ENCODE measurements around the gene SIK3.
A peak's percentile ranks its signal among the peaks of the same experiment; 100 is the strongest.

Gene SIK3

DNA sequence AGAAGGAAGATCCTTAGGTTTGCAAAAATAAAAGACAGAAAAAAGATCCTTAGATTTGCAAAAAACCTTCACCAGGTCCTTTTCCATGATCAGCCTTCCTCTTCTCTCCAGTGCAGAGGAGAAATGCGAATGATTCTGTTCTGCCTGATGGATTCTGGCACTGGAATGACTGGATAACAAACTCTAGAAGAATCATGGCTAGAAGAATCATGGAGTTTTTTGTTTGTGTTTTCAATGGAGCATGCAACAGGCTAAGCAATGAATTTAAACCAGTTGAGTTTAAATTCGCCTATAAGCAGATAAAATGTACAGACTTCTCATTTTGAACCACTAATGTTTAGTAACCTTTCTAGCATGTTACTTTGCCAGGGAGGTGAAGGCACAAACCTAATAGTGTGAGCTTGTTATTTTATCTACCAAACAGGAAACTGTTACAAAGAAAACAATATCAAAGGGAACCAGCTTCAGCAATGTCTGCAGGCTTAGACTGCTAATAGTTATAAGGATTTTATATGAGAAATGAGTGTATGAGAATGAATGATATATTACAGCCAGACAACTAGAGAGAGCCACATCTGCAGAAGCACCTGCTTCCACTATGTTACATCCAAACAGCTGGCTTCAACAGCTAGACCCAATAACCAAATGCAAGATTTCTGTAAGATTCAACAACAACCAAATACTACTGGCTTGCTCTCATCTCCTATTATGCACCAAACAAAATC is 196.1 kb downstream of the SIK3 start:
- H3K9me3 Mint-ChIP-seq = peaks cover 10% of the 10 kb centered on the region
- no peak overlapping the region for H3K27ac Mint-ChIP-seq
- no peak overlapping the region for H3K4me3 Mint-ChIP-seq
- no peaks in the 10 kb centered on the region for H3K27me3 Mint-ChIP-seq
- peaks cover 58% of the 10 kb centered on the region for H3K36me3 Mint-ChIP-seq (ENCODE audit: low read depth)
- no peak for DNase-seq
- H3K4me1 Mint-ChIP-seq (ENCODE audit: low read depth) = peaks cover 21% of the 10 kb centered on the region

DNA sequence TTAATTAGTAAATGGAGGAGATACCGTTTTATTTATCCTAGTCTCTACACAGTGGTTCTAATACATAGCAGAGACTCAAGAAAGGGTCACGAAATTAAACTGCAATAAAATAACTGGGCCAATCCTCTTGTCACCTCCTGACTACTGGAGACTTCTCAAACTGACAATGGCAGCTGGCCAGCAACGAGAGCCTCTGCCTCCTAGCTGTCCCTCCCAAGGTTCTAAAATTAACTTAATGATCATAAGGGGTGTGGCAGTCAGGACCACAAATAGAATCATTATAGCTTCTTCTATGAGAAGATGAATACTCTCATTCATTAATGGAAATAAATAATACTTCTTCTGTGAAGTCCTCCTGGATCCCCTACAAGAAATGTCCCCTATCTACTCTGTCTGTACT is 197.0 kb downstream of the SIK3 start:
- H3K4me1 Mint-ChIP-seq (ENCODE audit: low read depth) = peaks cover 24% of the 10 kb centered on the region
- peaks cover 61% of the 10 kb centered on the region for H3K36me3 Mint-ChIP-seq (ENCODE audit: low read depth)
- DNase-seq = no peak
- H3K9me3 Mint-ChIP-seq = peaks cover 10% of the 10 kb centered on the region
- no peak overlapping the region for H3K27ac Mint-ChIP-seq
- H3K27me3 Mint-ChIP-seq = no peaks in the 10 kb centered on the region
- H3K4me3 Mint-ChIP-seq = no peak overlapping the region

DNA sequence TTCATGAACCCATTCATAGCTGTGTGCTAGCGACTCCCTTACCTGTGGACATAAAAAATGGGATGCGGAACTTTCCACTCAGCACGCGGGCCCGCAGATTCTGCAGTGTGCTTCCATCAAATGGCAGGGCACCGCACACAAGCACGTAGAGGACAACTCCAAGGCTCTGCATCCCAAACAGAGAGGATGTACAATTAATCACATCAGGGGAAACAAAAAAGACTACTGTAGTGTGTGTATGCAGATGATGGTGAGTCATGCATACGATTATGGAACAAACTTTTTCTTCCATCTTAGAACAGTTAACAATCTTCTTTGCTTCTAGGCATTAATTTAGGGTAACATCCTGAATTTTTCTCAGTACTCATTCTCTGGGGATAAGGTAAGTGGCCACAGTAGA is 202.0 kb downstream of the SIK3 start:
- Mint-ChIP-seq H3K27ac (peak overlapping the region; percentile 17), H3K9me3 (peaks cover 10% of the 10 kb centered on the region), H3K4me3 (no peak overlapping the region), H3K36me3 (ENCODE audit: low read depth) (peaks cover 80% of the 10 kb centered on the region), H3K27me3 (no peaks in the 10 kb centered on the region), H3K4me1 (ENCODE audit: low read depth) (peaks cover 9% of the 10 kb centered on the region)
- DNase-seq = no peak

DNA sequence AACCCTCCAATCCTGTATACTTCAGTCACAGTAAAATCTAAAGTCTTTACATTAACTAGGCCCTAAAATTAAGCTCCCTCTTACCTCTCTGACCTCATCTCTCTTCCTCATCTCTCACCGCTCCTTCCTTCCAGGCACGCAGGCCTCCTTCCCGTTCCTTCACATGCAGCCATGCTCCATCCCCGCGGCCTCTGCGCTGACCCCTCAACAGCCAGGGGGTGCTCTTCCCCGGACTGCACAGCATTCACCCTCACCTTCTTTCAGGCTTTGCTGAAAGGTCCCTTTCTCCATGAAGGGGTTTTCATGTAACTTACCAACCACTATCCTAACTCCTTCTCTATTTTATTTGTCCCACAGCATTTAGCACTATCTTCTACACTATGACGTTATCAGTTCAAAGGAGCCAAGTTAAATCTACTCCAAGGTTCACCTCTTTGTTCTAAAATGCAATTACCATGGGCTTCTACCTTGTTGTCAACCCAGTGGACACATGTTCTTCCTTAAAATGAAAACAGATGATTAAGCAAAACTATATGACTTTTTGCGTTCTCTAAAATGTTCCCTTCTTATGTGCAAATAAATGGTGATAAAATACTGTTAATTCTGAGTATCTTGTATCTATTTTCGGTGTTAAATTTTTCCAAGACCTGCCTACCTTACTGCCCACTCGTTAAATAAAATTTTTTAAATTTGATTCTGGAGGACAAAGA is 203.0 kb downstream of the SIK3 start:
- peaks cover 79% of the 10 kb centered on the region for H3K36me3 Mint-ChIP-seq (ENCODE audit: low read depth)
- DNase-seq = no peak
- H3K4me3 Mint-ChIP-seq = no peak overlapping the region
- H3K27ac Mint-ChIP-seq = peak overlapping the region; percentile 50
- peaks cover 5% of the 10 kb centered on the region for H3K9me3 Mint-ChIP-seq
- no peaks in the 10 kb centered on the region for H3K27me3 Mint-ChIP-seq
- H3K4me1 Mint-ChIP-seq (ENCODE audit: low read depth) = peaks cover 17% of the 10 kb centered on the region

DNA sequence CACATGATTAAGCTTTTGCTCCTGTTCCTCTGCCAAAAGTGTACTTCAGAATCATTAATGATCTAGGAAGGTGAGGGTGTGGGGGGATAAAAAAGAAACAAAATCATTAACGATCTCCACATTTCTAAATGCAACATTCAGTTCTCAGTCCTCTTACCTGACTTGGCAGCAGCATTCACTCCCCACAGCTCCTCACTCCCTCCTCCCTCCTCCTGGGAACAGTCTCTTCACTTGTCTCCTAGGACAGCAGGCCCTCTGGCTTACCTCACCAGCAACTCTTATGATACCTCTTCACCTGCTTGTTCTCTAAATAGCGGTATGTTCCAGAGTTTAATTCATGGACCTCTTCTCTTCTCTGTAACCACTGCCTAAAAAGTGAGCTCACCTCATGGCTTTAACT is 204.3 kb downstream of the SIK3 start:
- Mint-ChIP-seq H3K27me3 (no peaks in the 10 kb centered on the region), H3K36me3 (ENCODE audit: low read depth) (peaks cover 71% of the 10 kb centered on the region), H3K27ac (no peak overlapping the region), H3K4me1 (ENCODE audit: low read depth) (peaks cover 21% of the 10 kb centered on the region), H3K4me3 (no peak overlapping the region), H3K9me3 (no peaks in the 10 kb centered on the region)
- DNase-seq = no peak

DNA sequence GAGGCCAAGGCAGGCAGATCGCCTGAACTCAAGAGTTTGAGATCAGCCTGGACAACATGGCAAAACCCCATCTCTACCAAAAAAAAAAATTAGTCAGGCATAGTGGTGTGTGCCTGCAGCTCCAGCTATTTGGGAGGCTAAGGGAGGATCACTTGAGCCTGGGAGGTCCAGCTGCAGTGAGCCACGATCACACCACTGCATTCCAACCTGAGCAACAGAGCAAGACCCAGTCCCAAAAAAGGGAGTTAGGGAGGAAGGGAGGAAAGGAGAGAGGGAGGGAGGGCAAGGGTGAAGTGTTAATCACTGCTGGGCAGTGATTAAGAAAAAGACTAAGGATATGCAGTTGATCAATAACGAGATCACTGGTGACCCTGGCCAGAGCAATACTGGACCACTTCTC is 204.8 kb downstream of the SIK3 start:
- Mint-ChIP-seq H3K9me3 (no peaks in the 10 kb centered on the region), H3K4me1 (ENCODE audit: low read depth) (peaks cover 21% of the 10 kb centered on the region), H3K27me3 (no peaks in the 10 kb centered on the region), H3K36me3 (ENCODE audit: low read depth) (peaks cover 70% of the 10 kb centered on the region), H3K4me3 (no peak overlapping the region), H3K27ac (no peak overlapping the region)
- DNase-seq = no peak

DNA sequence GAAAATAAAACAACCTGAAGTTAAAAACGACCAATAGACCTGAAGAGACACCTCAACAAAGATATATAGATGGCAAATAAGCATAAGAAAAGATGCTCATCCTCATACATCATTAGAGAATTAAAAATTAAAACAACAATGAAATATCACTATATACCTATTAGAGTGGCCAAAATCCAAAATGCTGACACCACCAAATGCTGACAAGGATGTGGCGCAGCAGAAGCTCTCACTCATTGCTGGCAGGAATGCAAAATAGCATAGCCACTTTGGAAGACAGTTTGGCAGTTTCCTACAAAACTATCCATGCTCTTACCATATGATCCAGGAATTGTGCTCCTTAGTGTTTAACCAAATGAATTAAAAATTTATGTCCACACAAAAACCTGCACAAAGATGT is 205.9 kb downstream of the SIK3 start:
- Mint-ChIP-seq H3K4me1 (ENCODE audit: low read depth) (peaks cover 21% of the 10 kb centered on the region), H3K27ac (no peak overlapping the region), H3K27me3 (no peaks in the 10 kb centered on the region), H3K36me3 (ENCODE audit: low read depth) (peaks cover 72% of the 10 kb centered on the region), H3K4me3 (no peak overlapping the region), H3K9me3 (no peaks in the 10 kb centered on the region)
- DNase-seq = no peak

DNA sequence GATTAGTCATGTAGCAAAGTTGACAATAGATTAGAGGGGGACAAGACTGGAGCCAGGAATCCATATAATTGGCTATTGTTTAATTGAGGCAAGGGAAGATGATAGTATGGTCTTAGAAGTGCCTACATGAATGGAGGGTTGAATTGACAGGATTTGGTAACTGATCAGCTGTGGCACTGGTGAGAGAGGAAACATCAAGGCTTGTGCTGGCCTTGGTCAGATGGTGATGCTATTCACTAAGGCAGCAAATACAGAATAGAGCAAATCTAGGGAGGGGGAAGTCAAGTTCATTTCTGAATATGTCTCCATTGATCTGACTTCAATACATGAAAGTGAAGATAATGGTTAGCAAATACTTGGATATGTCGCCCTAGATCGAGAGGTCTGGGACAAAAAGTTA is 206.5 kb downstream of the SIK3 start:
- H3K9me3 Mint-ChIP-seq = no peaks in the 10 kb centered on the region
- H3K36me3 Mint-ChIP-seq (ENCODE audit: low read depth) = peaks cover 70% of the 10 kb centered on the region
- H3K27ac Mint-ChIP-seq = peak overlapping the region; percentile 2
- no peaks in the 10 kb centered on the region for H3K27me3 Mint-ChIP-seq
- peaks cover 21% of the 10 kb centered on the region for H3K4me1 Mint-ChIP-seq (ENCODE audit: low read depth)
- DNase-seq = no peak
- H3K4me3 Mint-ChIP-seq = no peak overlapping the region

DNA sequence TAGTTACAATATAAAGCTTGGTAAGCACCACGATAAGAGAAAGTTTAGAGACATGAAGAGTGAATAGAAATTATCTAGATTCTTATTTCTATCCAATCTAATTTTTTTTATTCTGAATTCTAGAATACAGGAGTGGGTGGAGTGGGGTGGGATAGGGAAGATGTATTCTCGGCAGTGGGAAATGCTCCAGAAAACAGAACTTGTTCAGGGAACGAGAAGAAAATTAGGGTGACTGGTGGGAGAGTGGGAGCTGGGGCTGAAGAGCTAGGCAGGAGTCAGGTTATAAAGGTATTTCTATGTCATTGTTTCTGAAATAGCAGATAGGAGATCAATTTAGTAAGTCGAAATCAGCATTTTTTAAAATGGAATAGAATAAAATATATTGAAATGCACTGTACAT is 207.6 kb downstream of the SIK3 start:
- peaks cover 16% of the 10 kb centered on the region for H3K4me1 Mint-ChIP-seq (ENCODE audit: low read depth)
- H3K27me3 Mint-ChIP-seq = no peaks in the 10 kb centered on the region
- H3K27ac Mint-ChIP-seq = peak overlapping the region; percentile 22
- no peak for DNase-seq
- no peaks in the 10 kb centered on the region for H3K9me3 Mint-ChIP-seq
- no peak overlapping the region for H3K4me3 Mint-ChIP-seq
- H3K36me3 Mint-ChIP-seq (ENCODE audit: low read depth) = peaks cover 67% of the 10 kb centered on the region

DNA sequence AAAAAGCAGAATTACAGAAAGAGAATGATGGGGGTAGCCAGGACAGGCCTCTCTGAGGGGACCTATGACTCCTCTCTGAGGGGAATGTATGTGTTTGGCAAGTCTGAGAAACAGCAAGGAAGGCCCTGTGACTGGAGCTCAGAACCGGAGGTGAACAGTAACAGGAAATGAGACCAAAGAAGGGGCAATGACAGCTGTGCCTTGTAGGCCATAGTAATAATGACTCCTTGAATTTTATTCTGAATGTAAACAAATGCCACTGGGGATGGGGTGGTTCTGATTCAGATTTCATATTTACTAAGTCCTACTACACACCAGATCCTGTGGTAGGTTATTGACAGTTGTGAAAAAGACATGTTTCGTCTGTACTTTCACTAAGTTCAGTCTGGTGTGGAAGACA is 208.0 kb downstream of the SIK3 start:
- Mint-ChIP-seq H3K9me3 (no peaks in the 10 kb centered on the region), H3K4me1 (ENCODE audit: low read depth) (peaks cover 16% of the 10 kb centered on the region), H3K27me3 (no peaks in the 10 kb centered on the region), H3K36me3 (ENCODE audit: low read depth) (peaks cover 62% of the 10 kb centered on the region), H3K4me3 (no peak overlapping the region), H3K27ac (peak overlapping the region; percentile 22)
- no peak for DNase-seq

DNA sequence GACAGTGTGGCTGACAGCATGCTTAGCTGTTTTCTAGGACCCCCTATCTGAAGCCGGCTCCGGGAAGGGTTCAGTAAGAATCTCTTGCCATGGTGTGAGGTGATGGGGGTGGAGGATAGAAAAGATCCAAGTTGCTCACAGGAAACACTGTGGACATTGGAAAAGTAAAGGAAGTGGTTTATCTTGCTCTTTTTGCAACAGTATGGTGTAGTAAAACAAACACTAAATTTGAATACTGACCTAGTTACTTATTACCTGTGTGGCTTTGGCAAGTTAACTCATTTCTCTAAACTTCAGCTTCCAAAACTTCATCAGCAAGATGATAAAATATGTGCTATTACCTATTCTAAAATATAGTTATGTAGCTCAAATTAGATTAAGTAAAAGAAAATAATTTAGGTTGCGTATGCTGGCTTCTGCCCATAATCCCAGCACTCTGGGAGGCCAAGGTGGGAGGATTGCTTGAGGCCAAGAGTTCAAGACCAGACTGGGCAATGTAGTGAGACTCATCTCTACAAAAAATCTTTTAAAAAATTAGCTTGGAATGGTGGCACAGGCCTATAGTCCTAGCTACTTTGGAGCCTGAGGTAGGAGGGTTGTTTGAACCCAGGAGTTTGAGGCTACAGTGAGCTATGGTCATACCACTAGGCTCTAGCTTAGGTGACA is 209.2 kb downstream of the SIK3 start:
- no peaks in the 10 kb centered on the region for H3K27me3 Mint-ChIP-seq
- H3K4me3 Mint-ChIP-seq = no peak overlapping the region
- peaks cover 55% of the 10 kb centered on the region for H3K36me3 Mint-ChIP-seq (ENCODE audit: low read depth)
- no peak for DNase-seq
- H3K9me3 Mint-ChIP-seq = no peaks in the 10 kb centered on the region
- peaks cover 16% of the 10 kb centered on the region for H3K4me1 Mint-ChIP-seq (ENCODE audit: low read depth)
- H3K27ac Mint-ChIP-seq = no peak overlapping the region

DNA sequence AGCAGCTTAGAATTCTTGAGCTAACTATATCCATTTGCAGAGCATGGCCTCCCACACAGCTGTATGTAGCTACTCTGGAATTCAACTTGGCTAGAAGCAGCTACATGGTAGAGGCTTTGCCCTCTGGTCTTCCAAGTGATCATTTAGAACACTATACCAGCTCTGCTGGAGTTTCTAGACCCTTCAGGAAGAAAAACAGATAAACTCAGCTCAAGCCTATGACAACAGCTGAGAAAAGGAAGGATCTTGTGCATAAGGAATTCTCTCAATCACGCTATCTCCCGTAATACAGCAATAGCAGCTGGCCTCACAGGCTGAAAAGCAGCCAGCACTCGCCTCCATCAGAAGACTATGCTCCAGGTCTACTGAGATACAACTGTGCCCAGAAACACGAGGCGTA is 210.2 kb downstream of the SIK3 start:
- peak overlapping the region; percentile 35 for H3K27ac Mint-ChIP-seq
- no peak for DNase-seq
- H3K36me3 Mint-ChIP-seq (ENCODE audit: low read depth) = peaks cover 50% of the 10 kb centered on the region
- H3K4me1 Mint-ChIP-seq (ENCODE audit: low read depth) = peaks cover 20% of the 10 kb centered on the region
- H3K4me3 Mint-ChIP-seq = no peak overlapping the region
- no peaks in the 10 kb centered on the region for H3K9me3 Mint-ChIP-seq
- no peaks in the 10 kb centered on the region for H3K27me3 Mint-ChIP-seq

DNA sequence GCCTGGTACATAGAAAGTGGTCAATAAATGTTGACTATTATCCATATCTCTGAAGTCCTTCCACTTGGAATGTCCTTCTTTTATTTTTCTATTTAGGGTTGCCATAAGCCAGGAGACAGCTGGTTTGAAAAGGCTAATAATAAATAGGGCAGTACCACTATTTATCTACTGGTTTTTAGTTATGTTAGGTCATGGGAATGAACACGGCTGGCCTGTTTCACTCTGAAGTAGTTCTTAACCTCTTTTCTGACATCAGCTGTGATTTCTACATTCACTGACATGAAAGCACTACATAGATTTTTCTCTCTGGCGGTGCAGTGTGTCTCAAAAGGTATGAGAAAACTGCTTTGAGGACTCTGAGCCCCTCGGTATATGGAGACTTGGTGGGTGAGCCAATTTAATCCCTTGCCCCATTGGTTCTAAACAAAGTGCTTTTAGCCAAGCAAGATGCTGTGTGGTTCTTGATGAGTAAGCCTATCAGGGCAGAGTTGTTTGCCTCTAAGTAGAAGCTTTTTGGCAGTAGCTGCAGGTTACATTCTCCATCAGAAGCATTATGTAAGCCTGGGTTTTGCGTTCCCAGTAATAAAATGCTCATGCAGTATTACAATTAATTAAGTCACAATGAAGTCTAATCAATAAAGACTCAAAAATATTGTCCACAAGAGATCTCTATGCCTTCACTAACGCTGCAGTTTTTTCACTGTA is 212.1 kb downstream of the SIK3 start:
- H3K9me3 Mint-ChIP-seq = no peaks in the 10 kb centered on the region
- DNase-seq = no peak
- no peak overlapping the region for H3K4me3 Mint-ChIP-seq
- peaks cover 37% of the 10 kb centered on the region for H3K36me3 Mint-ChIP-seq (ENCODE audit: low read depth)
- peaks cover 33% of the 10 kb centered on the region for H3K4me1 Mint-ChIP-seq (ENCODE audit: low read depth)
- no peak overlapping the region for H3K27ac Mint-ChIP-seq
- H3K27me3 Mint-ChIP-seq = no peaks in the 10 kb centered on the region

DNA sequence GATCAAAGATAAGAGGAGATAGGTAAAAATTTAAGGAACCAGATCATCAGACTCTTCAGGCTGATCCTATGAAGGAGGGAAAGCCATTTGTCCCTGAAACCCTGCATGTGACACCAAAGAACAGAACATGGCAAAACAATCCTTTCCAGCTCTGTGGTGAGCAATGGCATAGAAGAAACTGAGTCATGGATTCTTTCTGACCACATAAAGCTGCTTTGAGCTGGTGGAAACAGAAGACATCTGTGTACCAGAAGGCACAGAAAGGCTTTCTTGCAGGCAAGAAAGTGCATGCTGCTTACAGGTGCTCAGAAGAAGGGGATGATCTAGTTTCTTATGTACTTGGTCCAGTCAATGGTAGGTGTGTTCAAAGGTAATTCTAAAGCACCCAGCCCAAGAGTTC is 215.8 kb downstream of the SIK3 start:
- no peak overlapping the region for H3K4me3 Mint-ChIP-seq
- H3K4me1 Mint-ChIP-seq (ENCODE audit: low read depth) = peaks cover 30% of the 10 kb centered on the region
- no peaks in the 10 kb centered on the region for H3K9me3 Mint-ChIP-seq
- peaks cover 40% of the 10 kb centered on the region for H3K36me3 Mint-ChIP-seq (ENCODE audit: low read depth)
- peak overlapping the region; percentile 75 for H3K27ac Mint-ChIP-seq
- no peak for DNase-seq
- H3K27me3 Mint-ChIP-seq = no peaks in the 10 kb centered on the region
